ENCODE measurements around the gene ANKLE1. TPM values are rescaled to one million over a fixed set of nuclear protein-coding genes. Genes with fewer than 3 reads are reported as not detected.

ANKLE1 gene
- total RNA-seq, 2 experiments from 2014 or later, result 20.6 to 21.0 TPM

DNA sequence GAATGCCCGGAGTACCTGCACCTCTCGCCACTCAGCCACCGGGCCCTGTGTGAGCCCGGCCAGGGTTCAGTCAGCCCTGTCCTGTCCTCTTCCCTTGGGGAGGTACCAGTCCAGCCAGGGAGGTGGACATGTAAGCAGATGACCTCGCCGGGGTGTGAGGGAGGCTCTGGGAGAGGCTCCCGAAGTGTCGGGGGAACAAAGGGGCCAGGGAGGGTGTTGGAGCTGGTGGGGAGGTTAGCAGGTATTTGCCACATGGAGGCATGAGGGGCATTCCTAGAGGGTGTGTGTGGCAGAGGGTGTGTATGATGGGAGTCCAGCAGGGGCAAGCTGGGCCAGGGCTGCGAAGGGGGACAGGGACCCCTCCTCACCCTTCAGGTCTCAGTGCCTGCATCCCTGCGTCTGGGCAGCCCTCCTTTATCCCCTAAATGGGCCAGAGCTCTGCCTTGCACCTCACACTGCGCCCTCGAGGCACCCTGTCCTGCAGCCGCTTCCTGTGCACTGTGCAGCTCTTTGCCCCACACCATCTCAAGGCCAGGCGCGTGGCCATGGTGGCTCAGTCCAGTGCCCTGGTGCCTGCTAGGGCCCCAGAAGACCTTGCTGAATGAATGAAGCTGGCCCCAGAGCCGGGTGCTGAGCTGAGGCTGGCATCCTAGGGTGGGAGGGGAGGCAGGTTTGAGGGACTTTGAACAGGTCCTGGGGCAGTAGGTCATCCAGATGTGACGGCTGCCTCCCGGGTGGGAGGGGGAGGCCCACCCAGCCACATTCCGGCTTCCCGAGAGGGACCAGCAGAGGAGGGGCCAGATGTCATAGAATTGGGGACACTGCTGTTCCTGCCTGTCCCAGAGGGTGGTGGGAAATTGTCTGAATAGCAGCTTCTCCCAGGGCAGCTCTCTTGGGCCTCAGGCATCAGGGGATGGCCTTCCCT lies 30.8 kb downstream of the ANKLE1 start:
- ChIA-PET CTCF (interaction anchor here (0.6 kb wide), 2 partner anchors 31 to 72 kb away, joined by 3 to 4 read pairs; no protein-coding TSS in a partner anchor), POLR2A (interaction anchor here (0.6 to 0.9 kb wide), 3 partner anchors 16 to 54 kb away, joined by 3 to 4 read pairs (median 3); no protein-coding TSS in a partner anchor)

DNA sequence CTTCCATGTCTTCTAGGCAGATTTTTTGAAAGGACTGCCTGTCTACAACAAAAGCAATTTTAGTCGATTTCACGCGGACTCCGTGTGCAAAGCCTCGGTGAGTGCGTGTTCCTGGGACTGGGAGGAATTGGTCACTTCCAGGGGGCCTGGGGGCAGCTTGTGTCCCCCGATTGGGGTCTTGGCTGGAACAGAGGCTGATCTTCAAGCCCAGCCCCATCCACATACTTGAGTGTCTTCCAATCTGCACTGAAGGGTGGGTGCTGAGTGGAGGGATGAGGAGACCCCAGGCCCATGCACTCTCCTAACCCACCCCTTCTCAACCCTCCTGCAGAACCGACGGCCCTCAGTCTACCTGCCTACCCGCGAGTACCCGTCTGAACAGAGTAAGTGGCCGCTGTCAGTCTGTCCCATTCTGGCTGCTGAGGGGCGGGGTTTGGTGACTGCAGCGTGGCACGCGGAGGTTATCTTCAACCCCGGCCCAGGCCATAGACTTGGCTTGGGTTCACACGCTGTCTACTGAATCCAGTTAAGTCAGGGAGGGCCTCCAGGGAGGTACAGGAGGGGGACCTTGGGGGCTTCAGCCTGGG lies 32.4 kb downstream of the ANKLE1 start:
- ChIA-PET CTCF (no interaction called here), POLR2A (no interaction called here)

DNA sequence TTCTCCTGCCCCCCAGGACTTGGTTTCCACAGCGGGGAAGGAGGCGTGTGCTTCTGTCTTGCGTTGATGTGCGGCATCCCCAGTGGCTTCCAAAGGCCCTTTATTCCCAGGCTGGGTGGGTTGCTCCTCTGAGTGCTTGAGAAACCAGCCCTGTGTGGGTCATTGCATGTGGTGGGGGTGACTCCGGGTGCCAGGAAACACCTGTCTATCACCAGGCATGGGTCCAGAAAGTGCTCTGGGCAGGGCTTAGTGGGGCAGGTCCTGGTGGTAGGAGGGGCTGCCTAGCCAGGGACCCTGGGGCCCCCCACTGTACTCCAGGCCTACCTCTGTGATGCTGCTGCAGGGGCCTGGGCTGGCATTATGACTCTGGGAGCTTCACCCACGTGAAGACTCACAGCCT lies 37.3 kb downstream of the ANKLE1 start:
- CTCF ChIA-PET, result no interaction called here
- POLR2A ChIA-PET, result interaction anchor here (0.6 kb wide), 1 partner anchor 13 kb away, joined by 4 read pairs; no protein-coding TSS in a partner anchor

DNA sequence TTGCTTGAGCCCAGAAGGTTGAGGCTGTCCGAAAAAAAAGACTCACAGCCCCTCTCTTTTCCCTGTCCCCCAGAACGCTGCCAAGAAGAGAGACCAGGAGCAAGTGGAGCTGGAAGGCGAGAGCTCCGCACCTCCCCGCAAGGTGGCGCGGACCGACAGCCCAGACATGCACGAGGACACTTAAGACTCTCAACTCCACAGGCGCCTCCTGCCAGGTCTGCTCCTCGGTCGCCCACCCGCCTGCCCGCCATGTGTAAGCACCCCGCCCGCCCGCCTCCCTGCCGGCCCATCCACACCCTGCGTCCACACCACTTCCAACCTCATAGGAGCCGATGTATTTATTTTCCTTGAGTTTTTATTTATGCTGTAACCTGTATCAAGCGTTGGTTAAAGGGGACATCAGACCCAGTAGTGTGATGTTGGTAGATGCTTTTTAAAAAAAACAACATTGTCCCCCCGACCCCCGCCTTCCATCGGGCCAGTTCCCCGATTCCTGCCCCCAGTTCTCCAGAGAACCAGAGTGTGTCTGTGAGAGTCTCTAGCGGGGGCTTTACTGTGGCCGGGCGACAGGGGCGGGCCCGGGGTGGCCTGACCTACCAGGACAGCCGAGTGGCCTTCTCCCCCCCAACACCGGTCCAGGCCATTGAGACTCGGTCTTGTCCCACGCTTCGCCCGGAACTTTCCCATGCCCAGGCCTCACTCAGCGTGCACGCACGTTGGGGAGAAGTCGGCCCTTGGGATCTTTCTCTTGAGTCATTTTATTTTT lies 38.0 kb downstream of the ANKLE1 start:
- ChIA-PET POLR2A (interaction anchor here (0.6 kb wide), 1 partner anchor 13 kb away, joined by 4 read pairs; no protein-coding TSS in a partner anchor), CTCF (no interaction called here)

DNA sequence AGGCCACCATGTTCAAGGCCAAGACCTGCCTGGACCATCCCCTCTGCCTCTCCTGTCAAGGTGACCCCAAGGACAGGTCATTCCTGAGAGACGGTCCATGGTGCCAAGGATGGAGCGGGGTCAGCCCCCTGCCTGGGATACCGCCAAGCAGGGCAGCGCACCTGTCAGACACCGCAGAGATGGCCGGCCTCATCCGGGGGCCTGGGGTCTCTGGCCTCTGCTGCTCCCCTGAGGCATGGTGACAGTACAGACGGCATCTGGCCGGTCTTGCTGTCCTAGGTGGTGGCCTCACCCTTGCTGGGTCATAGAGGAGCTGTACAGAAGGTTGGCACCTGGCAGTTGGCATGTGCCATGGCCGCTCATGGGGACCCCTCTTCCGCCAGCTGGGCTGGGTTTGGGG lies 38.7 kb downstream of the ANKLE1 start:
- POLR2A ChIA-PET, result no interaction called here
- CTCF ChIA-PET, result interaction anchor here (0.9 kb wide), 1 partner anchor 10 kb away, joined by 3 read pairs; no protein-coding TSS in a partner anchor

DNA sequence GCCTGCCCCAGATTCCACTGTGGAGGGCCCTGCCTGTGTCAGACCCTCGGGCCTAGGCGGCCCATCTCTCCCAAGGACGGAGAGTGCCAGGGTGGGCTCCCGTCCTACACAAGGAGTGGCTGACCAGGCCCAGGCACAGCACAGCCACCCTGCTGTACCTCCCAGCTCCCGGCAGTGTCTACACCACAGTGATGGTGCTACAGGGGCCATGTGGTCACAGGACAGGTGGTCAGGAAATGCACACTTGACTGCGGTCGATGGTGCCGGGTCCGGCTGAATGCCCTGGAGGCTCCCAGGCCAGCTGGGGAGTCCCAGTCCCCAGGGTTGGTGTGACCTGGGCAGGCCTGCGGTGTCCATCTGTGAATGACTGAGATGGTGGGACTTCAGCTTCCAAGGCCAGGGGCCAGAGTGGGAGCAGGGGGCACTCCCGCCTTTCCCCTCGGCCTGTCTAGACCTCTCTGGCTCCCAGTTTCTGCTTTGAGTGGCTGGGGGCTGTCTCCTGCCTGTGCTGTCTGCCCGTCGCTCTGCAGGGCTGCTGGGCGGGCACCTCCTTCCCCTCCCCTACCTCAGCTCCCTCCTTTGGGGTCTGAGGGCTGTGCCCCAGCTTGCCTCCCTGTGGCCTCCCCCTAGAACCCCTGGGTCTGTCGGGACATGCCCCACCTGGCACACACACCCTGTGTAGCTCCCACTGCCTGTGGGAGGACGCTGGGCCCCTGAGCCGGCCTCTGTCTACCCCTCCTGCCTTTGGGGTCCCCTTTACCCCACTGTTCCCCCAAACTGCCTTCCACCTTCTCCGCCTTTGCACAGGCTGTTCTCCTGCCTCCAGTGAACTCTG lies 40.2 kb downstream of the ANKLE1 start:
- POLR2A ChIA-PET, result interaction anchor here (0.5 kb wide), 1 partner anchor 104 kb away, joined by 3 read pairs; no protein-coding TSS in a partner anchor
- CTCF ChIA-PET, result interaction anchor here (0.7 to 1.1 kb wide), 2 partner anchors 10 to 12 kb away, joined by 3 to 4 read pairs; no protein-coding TSS in a partner anchor

GRCh38 chr19:17322854-17323253 lies 41.2 kb downstream of the ANKLE1 start:
- ChIA-PET POLR2A (interaction anchor here (0.5 kb wide), 1 partner anchor 103 kb away, joined by 3 read pairs; no protein-coding TSS in a partner anchor), CTCF (no interaction called here)

DNA sequence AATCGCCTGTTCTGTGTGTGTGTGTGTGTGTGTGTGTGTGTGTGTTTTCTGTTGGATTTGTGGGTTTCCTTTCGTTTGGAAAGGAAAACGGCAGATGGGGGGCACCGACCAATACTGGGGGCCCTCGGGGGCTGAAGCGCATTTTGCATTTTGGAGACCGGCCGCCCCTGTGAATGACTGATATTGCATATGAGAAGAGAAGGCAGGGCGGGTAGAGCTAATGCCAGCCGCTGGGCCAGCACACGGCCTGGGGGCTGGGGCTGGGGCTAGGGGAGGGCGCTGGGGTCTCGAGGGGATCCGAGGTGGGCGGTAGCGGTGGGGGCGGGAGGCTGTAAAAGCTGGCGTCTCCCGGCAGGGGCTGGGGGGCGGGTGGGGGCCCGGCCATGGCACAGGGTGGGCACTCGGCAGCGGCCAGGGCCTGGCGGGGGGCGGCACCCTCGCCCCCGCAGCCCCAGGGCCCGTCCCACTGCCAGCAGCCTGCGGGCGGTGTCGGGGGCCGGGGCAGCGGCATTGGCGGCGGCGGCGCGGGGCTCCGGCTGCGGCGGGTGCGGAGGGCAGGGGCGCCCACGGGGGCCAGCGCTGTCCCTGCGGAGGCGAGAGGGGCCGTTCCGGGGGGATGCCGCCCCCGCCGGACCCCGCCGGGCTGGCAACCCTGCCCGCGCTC lies 41.7 kb downstream of the ANKLE1 start:
- CTCF ChIA-PET, result interaction anchor here (0.6 kb wide), 1 partner anchor 618 kb away, joined by 3 read pairs; no protein-coding TSS in a partner anchor

DNA sequence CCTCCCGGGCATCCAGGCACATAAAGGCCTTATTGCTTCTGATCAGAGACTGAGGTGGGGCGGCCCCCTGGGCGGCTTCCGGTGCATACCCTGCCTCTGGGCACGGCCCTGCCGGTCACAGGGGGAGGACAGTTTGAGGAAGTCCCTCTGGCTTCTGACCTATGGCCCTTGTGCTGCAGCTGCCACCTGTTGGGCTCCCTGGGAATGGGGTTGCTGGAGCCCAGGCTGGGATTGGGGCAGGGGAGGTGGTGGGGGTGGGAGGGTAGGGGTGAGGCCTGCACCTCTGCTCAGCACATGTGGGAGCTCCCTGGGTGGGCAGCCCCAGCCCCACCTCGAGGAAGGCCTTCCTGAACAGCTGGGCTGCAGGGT lies 42.2 kb downstream of the ANKLE1 start:
- POLR2A ChIA-PET, result no interaction called here
- CTCF ChIA-PET, result interaction anchor here (0.6 kb wide), 2 partner anchors 31 to 617 kb away, joined by 3 read pairs; no protein-coding TSS in a partner anchor

More for the DNA sequence above, 41.7 kb downstream of the ANKLE1 start:
- POLR2A ChIA-PET, result no interaction called here

DNA sequence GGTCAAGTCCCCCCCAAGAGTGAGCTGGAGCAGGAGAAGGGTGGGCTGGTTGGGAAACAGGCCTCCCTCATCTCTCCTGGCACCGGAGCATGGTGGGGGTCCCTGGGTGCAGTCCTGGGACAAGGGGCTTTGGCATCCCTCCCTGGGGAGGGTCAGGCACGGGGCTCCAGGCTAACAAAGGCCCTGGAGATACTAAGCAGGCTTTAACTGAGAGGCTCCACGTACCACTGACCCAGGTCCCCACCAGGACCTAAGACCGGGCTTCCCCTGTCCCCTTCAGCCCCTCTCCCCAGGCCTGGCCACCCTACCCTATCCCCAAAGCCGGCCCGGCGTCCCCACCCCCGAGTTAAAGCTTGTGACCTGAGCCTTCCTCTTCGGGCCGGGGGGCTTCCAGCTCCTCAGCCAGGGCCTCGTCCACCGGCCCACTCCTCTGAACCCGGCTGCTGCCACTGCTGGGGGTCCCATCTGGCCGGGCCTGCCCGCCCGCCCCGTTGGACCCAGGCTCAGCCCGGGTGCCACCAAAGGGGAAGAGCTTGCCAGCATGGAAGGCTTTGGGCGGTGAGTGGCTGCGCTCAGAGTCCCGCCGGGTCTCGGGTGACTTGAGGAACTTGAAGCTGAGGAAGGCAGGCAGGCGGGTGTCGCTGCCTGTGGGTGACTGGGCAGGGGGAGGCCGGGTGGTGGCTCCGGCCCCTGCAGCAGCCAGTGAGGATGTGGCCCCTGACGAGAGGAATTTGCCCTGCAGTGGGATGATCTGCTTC lies 42.8 kb downstream of the ANKLE1 start:
- ChIA-PET CTCF (interaction anchor here (0.6 to 1.1 kb wide), 2 partner anchors 15 to 32 kb away, joined by 3 read pairs; partner anchors contain the start of gene DDA1), POLR2A (interaction anchor here (0.5 to 0.6 kb wide), 2 partner anchors 8 to 42 kb away, joined by 3 to 6 read pairs; no protein-coding TSS in a partner anchor)

DNA sequence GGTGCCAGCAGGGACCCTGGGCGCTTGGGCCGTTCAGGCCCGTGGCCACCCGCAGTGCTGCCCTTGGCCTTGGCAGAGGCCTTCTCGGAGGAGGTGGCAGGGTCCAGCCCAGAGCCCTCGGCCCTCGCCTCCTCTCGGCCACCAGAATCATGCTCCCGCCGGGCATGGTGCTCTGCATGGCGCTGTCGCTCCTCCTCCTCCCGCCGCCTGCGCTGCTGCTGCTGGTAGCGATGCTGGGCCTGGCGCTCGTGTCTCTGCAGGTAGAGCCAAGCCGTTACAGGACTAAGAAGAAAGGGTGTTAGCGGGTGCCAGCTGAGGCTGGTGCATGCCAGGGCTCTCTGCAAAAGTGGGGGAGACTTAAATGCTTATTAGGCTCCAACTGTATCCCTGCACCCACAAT lies 43.4 kb downstream of the ANKLE1 start:
- POLR2A ChIA-PET, result interaction anchor here (0.6 kb wide), 1 partner anchor 8 kb away, joined by 3 read pairs; no protein-coding TSS in a partner anchor
- CTCF ChIA-PET, result interaction anchor here (1.1 kb wide), 1 partner anchor 16 kb away, joined by 3 read pairs; the partner anchor contains the start of gene DDA1

DNA sequence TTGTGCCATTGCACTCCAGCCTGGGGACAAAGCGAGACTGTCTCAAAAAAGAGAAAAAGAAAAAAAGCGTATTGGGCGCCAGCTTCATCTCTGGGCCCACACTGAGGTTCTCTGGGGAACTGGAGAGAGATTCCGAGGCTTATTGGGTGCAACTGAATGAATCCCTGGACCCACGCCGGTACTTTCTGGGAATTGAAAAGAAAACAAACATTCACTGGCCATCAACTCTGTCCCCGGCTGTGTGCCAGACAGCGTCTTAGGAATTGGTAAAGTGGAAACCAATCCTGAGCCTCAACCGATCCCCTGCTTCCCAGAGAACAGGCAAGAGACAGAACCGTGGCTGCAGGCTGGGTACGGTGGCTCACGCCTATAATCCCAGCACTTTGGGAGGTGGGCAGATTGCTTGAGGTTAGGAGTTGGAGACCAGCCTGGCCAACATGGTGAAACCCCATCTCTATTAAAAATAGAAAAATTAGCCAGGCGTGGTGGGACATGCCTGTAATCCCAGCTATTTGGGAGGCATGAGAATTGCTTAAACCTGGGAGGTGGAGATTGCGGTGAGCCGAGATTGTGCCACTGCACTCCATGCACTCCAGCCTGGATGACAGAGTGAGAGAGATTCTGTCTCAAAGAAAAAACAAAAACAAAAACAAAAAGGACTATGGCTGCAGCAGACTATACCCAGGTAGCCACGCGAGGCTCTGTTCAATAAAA lies 44.3 kb downstream of the ANKLE1 start:
- CTCF ChIA-PET, result interaction anchor here (1.0 kb wide), 1 partner anchor 10 kb away, joined by 3 read pairs; no protein-coding TSS in a partner anchor
- POLR2A ChIA-PET, result no interaction called here

GRCh38 chr19:17326595-17326966 lies 44.9 kb downstream of the ANKLE1 start:
- POLR2A ChIA-PET, result no interaction called here
- CTCF ChIA-PET, result interaction anchor here (1.0 kb wide), 1 partner anchor 9 kb away, joined by 3 read pairs; no protein-coding TSS in a partner anchor

GRCh38 chr19:17327068-17327653 lies 45.5 kb downstream of the ANKLE1 start:
- ChIA-PET CTCF (interaction anchor here (1.0 kb wide), 1 partner anchor 8 kb away, joined by 3 read pairs; no protein-coding TSS in a partner anchor), POLR2A (interaction anchor here (0.6 kb wide), 1 partner anchor 9 kb away, joined by 4 read pairs; no protein-coding TSS in a partner anchor)

DNA sequence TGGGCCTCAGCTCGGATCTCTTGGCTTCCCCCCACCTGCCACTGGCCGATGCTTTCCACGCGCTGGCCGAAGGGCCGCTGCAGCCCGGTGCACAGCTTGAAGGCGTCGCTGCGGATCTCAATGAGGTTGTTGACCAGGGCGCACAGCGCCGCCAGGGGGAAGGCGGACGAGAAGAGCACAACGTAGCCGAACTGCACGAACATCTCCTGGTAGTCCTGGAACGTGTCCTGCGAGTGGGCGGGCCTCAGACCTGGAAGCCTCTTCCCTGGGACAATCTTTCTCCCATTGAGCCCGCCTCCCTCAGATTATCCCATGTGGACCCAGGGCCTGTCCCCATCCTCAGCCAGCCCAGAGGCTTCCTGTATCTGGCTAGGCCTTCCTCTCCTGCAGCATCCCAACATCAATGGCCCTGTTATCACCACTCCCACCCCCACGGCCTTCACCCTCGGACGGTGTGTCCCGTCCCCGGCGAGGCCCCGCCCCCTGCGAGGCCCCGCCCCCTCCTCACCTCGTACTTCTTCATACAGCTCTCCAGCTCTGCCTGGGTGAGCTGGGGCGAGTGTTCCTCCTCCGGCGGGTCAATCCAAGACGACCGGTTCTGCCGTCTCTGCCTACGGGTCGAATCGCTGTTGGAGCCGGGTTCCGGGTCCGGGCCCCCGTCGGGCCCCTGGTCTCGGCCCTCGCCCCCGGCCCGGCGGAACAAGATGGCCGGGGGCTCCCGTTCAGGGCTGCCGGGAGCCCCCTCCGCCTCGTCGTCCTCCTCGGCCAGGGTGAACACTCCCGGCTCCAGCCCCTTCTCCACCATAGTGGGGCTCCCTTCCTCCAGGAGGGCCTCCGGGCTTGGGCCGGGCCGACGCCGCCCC lies 46.2 kb downstream of the ANKLE1 start:
- ChIA-PET CTCF (no interaction called here), POLR2A (interaction anchor here (0.6 to 1.3 kb wide), 3 partner anchors 10 to 19 kb away, joined by 3 to 4 read pairs (median 3); partner anchors contain the start of gene DDA1)

Measured in activated CD8-positive, alpha-beta memory T cell treated with anti-CD3 and anti-CD28 coated beads for 36 hours (primary cell).